ENCODE results near the gene RHOF.

GRCh38 chr12:121748218-121748570 is 45.3 kb downstream of the RHOF start:
- TF ChIP-seq TAF1 (IDR thresholded peaks at IDR 0.05; ENCODE audit: borderline replicate concordance, low read depth, low read length) (no peak), POLR2A (IDR thresholded peaks at IDR 0.05; ENCODE audit: low read depth, low read length) (no peak)

Data from GM12892 (cell line).